ENCODE data around the gene PLA2G6. TPM values are rescaled to one million over a fixed set of nuclear protein-coding genes. Genes with fewer than 3 reads are reported as not detected.

Gene PLA2G6
- total and polyA plus RNA-seq, 2 of the 13 experiments (the other 11 are each of a cell fraction or from before 2014, with no cell fraction given) = 4.8 to 11.5 TPM

DNA sequence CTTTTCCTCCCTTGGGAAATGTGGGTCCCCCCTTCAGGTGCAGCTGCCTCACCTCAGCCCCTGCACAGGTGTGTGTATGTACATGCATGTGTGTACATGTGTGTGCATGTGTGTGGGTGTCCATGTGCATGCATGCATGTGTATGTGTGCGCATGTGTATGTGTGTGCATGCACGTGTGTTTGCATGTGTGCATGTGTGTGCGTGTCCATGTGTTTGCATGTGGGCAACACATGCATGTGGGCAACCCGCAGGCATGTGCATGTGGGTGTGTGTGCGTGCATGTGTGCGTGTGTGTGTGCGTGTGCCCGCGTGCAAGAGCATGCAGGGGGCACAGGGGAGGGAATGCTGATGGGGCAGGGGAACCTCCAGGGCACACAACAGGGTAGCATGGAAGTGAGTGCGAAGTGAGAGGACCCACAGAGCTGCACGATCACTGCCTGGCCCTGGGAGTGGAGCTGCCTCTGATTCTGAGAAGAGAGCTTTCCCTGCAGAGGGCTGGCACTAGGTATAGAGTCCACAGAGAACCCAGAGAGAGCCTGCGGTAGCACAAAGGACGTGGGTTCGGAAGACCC lies 56.5 kb downstream of the PLA2G6 start:
- H3K9me3 ChIP-seq (ENCODE audit: low read length) = no peaks in the 10 kb centered on the region
- in situ Hi-C loops (cut with HindIII; ENCODE audit: extremely low pct_ligation_motif_present, low pct_unique_long_range_greater_than_20kb) = no loop called here
- no peaks in the 10 kb centered on the region for H4K20me1 ChIP-seq (ENCODE audit: insufficient read depth, low read length)
- no peak overlapping the region for H3K9ac ChIP-seq (ENCODE audit: insufficient read depth, low read depth, low read length)
- no peak overlapping the region for H3K4me2 ChIP-seq (ENCODE audit: low read depth, low read length)
- no TSS peak for BruUV-seq (replicated peaks)
- DNase-seq (ENCODE audit: low spot score) (no peak), ATAC-seq (no peak), FAIRE-seq (no peak)
- no peak overlapping the region for H2AFZ ChIP-seq (ENCODE audit: low read length)
- no peak overlapping the region for H3K4me3 ChIP-seq (replicated peaks in 1 of 3; ENCODE audit: insufficient read depth in 1 of 3, low read depth in 2 of 3, low read length in 3 of 3)
- H3K4me1 ChIP-seq (ENCODE audit: insufficient read depth, low read length) = no peaks in the 10 kb centered on the region
- H3K27ac ChIP-seq (ENCODE audit: extremely low read length, insufficient read depth, low read length) = no peak overlapping the region
- POLR2A ChIA-PET = no interaction called here
- H3K79me2 ChIP-seq (ENCODE audit: insufficient read depth, low read length) = no peaks in the 10 kb centered on the region
- 92% methylated on average over 14 of the region's 14 CpGs for WGBS (ENCODE audit: low lambda C conversion rate)
- no peaks in the 10 kb centered on the region for H3K27me3 ChIP-seq (ENCODE audit: control insufficient read depth in 1 of 2, insufficient read depth in 2 of 2, low read length in 2 of 2)
- no peaks in the 10 kb centered on the region for H3K36me3 ChIP-seq (replicated peaks in 1 of 2; ENCODE audit: control insufficient read depth in 1 of 2, insufficient read depth in 2 of 2, low read length in 2 of 2)
- TF ChIP-seq, protein P1, sequence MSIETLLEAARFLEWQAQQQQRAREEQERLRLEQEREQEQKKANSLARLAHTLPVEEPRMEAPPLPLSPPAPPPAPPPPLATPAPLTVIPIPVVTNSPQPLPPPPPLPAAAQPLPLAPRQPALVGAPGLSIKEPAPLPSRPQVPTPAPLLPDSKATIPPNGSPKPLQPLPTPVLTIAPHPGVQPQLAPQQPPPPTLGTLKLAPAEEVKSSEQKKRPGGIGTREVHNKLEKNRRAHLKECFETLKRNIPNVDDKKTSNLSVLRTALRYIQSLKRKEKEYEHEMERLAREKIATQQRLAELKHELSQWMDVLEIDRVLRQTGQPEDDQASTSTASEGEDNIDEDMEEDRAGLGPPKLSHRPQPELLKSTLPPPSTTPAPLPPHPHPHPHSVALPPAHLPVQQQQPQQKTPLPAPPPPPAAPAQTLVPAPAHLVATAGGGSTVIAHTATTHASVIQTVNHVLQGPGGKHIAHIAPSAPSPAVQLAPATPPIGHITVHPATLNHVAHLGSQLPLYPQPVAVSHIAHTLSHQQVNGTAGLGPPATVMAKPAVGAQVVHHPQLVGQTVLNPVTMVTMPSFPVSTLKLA (IDR thresholded peaks at IDR 0.05) = peak; percentile 99
- no peak for TF ChIP-seq NR2F2 (IDR thresholded peaks at IDR 0.05; ENCODE audit: borderline replicate concordance, low read depth)
- intact Hi-C loops (cut with micrococcal nuclease; ENCODE audit: unreplicated experiment) = no loop called here
- CTCF ChIA-PET (ENCODE audit: low intra/inter-chr PET ratio, low total read pairs) = no interaction called here

DNA sequence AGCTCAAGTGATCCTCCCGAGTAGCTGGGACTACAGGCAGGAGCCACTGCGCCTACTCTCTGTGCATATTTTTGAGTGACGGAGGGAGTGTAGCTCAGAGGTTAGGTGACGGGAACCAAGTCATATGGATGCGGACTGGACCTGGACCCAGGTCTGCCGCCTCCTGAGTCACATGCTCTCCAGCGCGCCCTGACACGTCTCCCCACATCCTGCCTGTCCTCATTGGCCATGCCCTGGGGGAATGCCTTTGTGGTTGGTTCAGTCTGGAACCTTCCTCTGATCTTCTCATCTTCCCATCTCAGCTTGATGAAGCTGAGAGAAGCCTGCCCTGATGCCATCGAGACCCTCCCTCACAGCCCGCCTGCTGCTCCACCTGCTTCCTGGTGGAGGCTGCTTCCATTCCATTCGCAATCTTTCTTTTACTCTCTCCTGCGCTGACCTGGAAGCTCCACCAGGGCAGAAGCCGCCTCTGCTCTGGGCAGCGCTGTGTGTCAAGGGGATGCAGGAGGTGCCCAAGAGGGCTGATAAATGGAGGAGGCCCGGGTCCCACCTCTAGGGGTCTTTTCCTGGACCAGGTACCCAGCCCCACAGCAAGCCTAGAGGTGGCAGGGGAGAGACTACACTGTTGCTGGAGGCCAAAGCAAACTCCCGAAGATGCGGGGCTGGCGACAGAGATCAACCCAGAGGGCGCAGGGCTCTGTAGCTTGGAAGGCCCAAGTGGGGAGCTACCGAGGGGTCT lies 57.2 kb downstream of the PLA2G6 start:
- no peak for TF ChIP-seq NR3C1 (CRISPR knock-in tag; IDR thresholded peaks at IDR 0.05)
- TF ChIP-seq XBP1 (CRISPR knock-in tag; IDR thresholded peaks at IDR 0.05) = no peak
- TF ChIP-seq ZFP36 (IDR thresholded peaks at IDR 0.05; ENCODE audit: borderline replicate concordance, low read depth, low read length, partially characterized antibody) = no peak
- no peak for TF ChIP-seq PCBP2 (optimal IDR thresholded peaks at IDR 0.05; ENCODE audit: low read depth, low read length, poor library complexity, severe bottlenecking)
- TF ChIP-seq ZNF768 (CRISPR knock-in tag; IDR thresholded peaks at IDR 0.05) = peak; percentile 50; the same call in 1 of the 2 replicates
- TF ChIP-seq ESRRA (CRISPR knock-in tag; IDR thresholded peaks at IDR 0.05; ENCODE audit: low read depth) = no peak
- TF ChIP-seq ZBTB33 (CRISPR knock-in tag; IDR thresholded peaks at IDR 0.05) = peak; percentile 78
- TF ChIP-seq EZH2 (conservative IDR thresholded peaks at IDR 0.05; ENCODE audit: low read depth, low read length) = no peak
- no peak for TF ChIP-seq ZNF572 (CRISPR knock-in tag; IDR thresholded peaks at IDR 0.05)
- no peak for TF ChIP-seq ARNT (IDR thresholded peaks at IDR 0.05)
- TF ChIP-seq ZNF839 (CRISPR knock-in tag; IDR thresholded peaks at IDR 0.05; ENCODE audit: borderline replicate concordance) = 0 out of 2 replicates have a peak, but pooled peaks have one; percentile 17
- no peak for TF ChIP-seq REPIN1 (CRISPR knock-in tag; IDR thresholded peaks at IDR 0.05; ENCODE audit: borderline replicate concordance, low read depth)
- Histone ChIP-seq H3K4me3 (replicated peaks in 1 of 3; ENCODE audit: insufficient read depth in 1 of 3, low read depth in 2 of 3, low read length in 3 of 3) (no peak overlapping the region), H3K27me3 (ENCODE audit: control insufficient read depth in 1 of 2, insufficient read depth in 2 of 2, low read length in 2 of 2) (no peaks in the 10 kb centered on the region), H4K20me1 (ENCODE audit: insufficient read depth, low read length) (no peaks in the 10 kb centered on the region), H3K9ac (ENCODE audit: insufficient read depth, low read depth, low read length) (no peak overlapping the region), H3K4me1 (ENCODE audit: insufficient read depth, low read length) (no peaks in the 10 kb centered on the region), H2AFZ (ENCODE audit: low read length) (no peak overlapping the region), H3K4me2 (ENCODE audit: low read depth, low read length) (no peak overlapping the region), H3K9me3 (ENCODE audit: low read length) (no peaks in the 10 kb centered on the region), H3K36me3 (replicated peaks in 1 of 2; ENCODE audit: control insufficient read depth in 1 of 2, insufficient read depth in 2 of 2, low read length in 2 of 2) (no peaks in the 10 kb centered on the region), H3K27ac (ENCODE audit: extremely low read length, insufficient read depth, low read length) (no peak overlapping the region), H3K79me2 (ENCODE audit: insufficient read depth, low read length) (no peaks in the 10 kb centered on the region)
- FAIRE-seq = no peak
- in situ Hi-C loops (cut with HindIII; ENCODE audit: extremely low pct_ligation_motif_present, low pct_unique_long_range_greater_than_20kb) = no loop called here
- intact Hi-C loops (cut with micrococcal nuclease; ENCODE audit: unreplicated experiment) = no loop called here
- DNase-seq (ENCODE audit: low spot score) = no peak
- no TSS peak for BruUV-seq (replicated peaks)
- WGBS (ENCODE audit: low lambda C conversion rate) = 87% methylated on average over 20 of the region's 21 CpGs
- CTCF ChIA-PET (ENCODE audit: low intra/inter-chr PET ratio, low total read pairs) = no interaction called here
- ATAC-seq = peak; percentile 37
- POLR2A ChIA-PET = no interaction called here
